RKO (cell line): ENCODE results near the gene AP1G2.
A peak's percentile ranks its signal among the peaks of the same experiment; 100 is the strongest.
"Not testable (repeated sequence)": the region's sequence is repeated elsewhere in the genome, so short reads cannot be mapped to it uniquely, and the experiment has no call there.

Source experiments
- DNase-seq: peaks from one replicate; pipeline ENCODE4 v3.0.0-alpha.2; 2016; ENCODE audit warnings: low spot score

Gene AP1G2, protein sequence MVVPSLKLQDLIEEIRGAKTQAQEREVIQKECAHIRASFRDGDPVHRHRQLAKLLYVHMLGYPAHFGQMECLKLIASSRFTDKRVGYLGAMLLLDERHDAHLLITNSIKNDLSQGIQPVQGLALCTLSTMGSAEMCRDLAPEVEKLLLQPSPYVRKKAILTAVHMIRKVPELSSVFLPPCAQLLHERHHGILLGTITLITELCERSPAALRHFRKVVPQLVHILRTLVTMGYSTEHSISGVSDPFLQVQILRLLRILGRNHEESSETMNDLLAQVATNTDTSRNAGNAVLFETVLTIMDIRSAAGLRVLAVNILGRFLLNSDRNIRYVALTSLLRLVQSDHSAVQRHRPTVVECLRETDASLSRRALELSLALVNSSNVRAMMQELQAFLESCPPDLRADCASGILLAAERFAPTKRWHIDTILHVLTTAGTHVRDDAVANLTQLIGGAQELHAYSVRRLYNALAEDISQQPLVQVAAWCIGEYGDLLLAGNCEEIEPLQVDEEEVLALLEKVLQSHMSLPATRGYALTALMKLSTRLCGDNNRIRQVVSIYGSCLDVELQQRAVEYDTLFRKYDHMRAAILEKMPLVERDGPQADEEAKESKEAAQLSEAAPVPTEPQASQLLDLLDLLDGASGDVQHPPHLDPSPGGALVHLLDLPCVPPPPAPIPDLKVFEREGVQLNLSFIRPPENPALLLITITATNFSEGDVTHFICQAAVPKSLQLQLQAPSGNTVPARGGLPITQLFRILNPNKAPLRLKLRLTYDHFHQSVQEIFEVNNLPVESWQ

DNA sequence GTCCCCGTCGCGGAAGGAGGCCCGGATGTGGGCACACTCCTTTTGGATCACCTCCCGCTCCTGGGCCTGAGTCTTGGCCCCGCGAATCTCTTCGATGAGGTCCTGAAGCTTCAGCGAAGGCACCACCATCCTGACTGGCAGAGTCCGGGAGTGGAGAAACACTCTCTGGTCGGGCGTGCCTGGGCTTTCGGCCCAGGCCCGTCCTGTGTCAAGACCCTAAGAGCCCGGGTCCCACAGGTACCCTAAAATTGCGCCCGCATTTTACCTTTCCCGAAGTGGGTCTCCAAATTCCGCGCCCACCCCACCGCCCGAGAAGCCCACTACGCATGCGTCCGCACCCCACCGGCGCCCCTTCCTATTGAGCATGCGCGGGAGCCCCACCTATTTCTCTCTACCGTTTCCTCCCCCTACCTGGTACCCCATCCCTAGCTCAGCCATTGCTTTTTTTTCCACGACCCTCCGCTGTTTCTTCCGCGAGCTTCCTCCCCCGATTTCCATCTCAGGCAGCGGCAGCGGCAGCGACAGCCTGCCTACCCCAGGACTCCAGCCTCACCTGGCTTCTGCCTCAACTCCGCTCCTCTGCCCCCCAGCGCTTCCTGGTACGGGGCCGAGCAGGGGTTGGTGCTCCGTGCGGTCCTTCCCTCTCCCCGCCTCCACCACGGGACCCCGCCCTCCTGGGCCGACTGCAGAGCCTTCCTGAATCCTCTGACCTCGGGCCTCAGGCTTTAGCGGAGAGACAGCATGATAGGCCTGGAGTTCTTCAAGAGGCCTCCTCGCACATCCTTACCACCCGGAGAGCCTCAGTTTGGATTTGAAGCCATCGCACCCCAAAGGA, at the start of gene AP1G2:
TSS of gene AP1G2 (minus strand) at position 606 of the 835 bp plus-strand sequence. CDS start at position 129, 477 bp downstream.
- DNase-seq, result peak; percentile 81

DNA sequence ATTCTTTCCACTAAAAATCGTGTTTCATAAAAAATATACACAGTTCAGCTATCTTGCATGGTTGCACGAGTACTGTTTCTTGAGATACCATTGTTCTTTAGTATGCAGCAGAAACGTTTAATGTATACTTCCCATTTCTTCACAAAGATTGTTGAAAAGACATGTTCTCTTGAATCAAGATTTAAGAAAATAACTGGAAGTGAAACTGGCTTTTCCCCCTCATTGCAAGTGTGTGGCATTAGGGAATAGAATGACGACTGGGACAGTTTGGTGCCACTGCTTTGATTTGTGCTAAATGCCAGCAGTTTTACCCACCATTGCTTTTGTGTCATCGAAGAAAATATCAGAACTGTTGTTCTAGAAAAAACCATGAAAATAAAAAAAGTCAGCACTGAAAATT, 48.3 kb upstream of the AP1G2 start:
- no peak for DNase-seq

DNA sequence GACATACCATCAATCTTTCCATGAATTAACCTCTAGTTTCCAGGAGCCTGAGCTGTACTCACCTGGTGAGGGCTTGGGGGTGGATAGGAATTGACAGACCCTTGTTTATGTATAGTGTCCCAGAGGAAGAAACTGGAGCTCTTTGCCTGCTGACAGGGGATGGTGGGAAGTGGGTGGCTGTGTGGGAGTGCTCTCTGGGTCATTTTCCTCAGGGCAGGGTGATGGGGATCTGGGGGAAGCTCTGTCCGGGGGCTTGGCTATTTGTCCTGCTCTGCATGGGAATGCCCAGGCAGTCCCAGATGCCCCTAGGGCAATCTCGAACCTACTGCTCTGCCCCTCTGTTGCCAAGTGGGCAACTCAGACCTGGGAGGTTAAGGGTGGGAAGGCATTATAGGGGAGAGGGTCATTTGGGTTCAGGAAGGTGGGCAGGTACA, 46.8 kb upstream of the AP1G2 start:
- DNase-seq, result no peak

DNA sequence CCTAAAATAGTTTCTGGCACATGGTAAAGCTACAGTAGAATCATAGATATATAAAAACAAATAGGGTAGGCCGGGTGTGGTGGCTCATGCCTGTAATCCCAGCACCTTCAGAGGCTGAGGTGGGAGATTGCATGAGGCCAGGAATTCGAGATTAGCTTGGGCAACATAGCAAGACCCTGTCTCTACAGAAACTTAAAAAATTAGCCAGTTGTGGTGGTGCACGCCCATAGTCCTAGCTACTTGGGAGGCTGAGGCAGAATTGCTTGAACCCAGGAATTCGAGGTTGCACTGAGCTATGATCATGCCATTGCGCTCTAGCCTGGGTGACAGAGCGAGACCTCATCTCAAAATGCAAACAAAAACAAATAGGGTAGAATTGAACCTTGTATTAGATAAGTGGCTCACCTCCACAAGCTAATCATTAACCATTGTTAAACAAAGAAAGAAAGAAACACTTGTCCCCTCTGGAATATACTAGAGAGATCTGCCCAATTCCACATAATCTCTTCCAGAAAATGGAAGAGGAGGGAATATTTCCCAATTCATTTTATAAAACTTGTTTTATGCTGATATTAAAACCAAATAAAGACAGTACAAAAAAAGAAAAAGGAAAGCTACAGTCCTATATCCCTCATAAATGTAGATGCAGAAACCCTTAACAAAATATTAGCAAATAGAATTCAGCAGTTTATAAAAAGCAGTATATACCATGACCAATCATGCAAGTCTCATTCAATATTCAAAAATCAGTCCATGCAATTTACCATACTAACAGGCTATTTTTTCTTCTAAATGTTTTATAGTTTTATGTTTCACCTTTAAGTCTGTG, 45.9 kb upstream of the AP1G2 start:
- no peak for DNase-seq

DNA sequence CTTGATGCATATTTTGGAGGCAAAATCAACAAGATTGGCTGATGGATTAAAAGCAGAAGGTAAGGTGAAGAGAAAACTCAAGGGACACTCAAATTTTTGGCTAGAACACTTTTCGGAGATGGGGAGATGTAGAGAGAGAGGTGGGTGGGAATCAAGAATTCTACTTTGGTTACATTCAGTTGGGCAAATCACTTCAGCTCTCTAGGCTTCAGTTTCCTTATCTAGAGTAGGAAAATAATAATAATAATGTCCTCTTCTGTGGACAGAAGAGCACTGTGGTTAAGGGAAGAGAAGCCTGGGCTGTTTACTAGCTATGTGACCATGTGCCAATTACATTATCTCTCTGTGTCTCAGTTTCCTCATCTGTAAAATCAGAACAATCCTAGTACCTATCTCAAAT, 45.2 kb upstream of the AP1G2 start:
- no peak for DNase-seq

DNA sequence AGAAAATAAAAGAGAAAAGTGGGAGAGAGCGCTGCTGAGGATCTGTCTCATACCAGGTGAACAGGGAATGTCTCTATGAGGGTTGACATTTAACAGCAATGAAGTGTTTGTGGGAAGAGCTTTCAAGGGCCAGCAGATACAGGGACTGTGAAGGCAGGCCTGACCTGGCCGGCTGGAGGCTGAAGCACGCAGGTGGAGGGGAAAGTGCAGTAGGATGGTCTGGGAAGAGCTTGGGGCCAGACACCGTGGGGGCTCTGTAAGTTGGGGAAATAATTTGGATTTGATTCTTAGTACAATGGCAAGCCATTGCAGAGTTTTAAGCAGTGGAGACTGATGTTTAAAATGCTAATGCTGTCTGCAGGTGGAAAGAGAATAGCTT, 44.8 kb upstream of the AP1G2 start:
- no peak for DNase-seq

DNA sequence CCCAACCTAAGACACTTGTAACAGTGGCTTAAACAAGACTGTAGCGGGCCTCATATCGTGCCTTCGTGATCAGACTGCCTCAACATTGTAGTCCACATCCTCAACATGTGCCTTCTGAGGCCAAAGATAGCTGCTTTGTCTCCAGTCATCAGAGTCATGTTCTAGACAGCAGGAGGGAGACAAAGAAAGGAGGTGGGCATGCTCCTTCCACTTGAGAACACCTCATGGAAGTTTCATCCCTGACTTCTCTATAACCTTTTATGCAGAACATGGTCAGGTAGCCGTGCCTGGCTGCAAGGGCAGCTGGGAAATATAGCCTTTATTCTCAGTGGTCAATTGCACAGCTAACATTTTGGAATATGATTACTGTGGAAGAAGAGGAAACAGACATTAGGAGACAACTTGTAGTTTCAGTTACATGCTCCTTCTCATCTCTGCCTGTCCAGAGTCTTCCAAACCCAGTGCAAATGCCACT, 43.3 kb upstream of the AP1G2 start:
- DNase-seq, result no peak

DNA sequence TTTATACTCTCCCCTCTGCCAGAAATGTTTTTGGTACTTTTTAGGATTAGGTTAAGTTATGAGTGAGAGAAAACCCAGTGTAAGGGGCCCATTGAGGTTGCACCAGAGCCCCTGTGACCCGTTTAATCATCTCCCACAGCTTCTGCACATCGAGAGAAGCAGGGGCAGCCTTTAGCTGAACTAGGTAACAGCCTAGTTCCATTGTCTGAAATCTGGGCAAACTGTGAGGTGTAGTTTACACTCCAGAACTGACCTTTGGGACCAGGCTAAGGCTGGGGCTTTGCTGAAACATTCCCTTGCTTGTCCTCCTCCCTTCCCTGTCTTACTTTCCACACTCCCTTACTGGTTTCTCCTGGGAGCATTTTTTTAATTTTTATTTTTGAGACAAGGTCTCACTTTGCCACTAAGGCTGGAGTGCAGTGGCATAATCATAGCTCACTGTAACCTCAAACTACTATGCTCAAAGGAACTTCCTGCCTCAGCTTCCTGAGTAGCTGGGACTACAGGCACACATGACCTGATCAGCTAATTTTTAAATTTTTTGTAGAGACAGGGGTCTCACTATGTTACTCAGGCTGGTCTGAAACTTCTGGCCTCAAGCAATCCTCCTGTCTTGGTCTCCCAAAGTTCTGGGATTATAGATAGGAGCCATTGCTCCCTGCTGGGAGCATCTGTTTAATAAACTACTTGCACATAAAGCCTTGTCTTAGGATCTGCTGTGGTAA, 42.7 kb upstream of the AP1G2 start:
- DNase-seq, result no peak

DNA sequence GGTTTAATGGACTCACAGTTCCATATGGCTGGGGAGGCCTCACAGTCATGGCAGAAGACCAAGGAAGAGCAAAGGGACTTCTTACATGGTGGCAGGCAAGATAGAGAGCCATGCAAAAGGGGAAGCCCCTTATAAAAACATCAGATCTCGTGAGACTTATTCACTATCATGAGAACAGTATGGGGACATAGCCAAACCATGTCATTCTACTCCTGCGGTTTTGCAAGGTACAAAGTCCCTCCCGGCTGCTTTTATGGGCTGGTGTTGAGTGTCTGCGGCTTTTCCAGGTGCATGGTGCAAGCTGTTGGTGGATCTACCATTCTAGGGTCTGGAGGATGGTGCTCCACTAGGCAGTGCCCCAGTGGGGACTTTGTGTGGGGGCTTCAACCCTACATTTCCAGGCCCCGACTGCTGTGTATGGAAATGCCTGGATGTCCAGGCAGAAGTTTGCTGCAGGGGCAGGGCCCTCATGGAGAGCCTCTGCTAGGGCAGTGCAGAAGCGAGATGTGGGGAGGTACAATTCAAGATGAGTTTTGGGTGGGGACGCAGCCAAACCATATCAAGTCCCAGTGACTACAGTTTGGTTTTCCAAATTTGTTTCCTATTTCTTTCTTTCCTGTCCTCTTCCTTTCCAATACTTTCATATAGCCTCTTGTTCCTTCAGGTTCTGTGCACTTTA, 42.0 kb upstream of the AP1G2 start:
- not testable (repeated sequence) for DNase-seq

DNA sequence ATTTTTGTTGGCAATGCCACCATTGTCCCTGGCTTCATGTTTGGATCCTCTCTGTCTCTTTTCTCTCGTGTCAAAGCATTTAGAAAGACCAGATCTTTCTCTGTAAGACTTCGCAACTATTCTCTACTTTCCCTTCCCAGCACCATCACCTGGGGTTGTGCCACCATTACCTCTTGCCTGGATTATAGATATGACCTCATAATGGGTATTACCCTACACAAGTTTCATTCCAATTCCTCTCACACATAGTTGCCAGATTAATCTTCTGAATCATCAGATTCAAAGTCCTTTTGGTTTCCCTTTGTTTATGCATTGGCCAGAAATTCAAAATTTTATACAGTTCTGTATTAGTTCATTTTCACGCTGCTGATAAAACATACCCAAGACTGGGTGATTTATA, 41.4 kb upstream of the AP1G2 start:
- no peak for DNase-seq

DNA sequence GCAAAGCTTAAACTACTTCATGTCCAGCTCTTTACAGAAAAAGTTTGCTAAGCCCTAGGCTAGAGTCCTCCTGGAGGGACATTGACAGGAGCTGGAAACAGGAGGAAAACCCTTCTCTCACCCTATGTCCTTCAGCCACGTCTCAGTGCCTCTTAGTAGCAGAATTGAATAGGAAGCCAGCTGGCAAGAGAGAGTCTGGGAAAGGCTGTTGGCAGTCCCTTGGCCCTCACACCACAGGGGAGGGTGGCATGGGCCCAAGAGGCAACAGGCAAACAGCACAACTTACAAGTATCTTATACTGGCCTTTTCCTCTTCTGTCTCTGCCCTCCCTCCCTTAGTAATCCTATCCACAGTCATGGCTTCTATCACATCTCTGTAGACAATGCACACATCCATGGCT, 40.9 kb upstream of the AP1G2 start:
- no peak for DNase-seq

DNA sequence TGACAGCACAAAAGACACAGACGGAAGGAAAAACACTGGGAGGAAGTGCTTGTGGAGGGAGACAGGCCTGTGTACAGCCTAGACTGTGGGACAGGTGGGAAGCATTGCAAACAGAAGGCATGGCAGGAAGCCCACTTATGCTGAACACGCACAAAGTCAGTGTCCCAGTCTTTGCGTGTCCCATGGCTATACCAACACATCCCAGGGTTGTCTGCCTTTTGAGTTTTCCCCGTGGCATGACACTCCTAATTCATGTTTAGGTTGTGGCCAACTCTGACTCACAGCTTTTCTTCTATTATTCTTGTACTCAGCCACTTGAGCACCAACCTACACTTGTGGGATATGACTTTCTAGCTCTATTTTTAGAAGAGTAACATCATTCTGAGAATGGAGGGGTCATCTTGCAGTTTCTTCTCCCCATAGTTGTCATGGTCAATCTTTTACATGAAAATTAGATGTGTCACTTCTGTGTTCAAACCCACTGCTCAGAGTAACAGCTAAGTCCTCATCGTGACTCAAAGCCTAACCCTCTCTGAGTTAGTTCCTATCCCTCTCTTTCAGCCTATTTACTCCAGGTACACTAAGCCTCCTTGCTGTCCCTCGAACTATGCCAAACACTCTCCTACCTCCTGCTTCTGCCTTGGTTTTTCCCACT, 38.5 kb upstream of the AP1G2 start:
- no peak for DNase-seq

DNA sequence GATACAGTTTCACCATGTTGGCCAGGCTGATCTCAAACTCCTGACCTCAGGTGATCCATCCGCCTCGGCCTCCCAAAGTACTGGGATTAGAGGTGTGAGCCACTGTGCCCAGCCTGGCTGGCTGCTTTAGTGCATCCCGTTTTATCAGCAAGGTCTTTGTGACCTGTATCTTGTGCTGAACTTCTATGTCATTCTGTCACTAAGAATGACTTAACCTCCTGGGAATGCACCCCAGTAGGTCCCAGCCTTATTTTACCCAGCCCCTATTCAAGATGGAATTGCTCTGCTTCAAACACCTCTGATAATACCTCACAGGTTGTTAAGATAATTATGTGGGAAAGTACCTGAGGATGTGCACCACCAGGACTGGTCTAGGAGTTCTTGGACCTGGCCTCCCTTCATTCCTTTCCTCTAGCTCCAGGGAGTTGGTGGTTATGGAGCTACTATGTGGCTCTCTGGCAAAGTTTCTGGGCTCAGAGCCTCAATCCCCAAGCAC, 37.1 kb upstream of the AP1G2 start:
- no peak for DNase-seq

DNA sequence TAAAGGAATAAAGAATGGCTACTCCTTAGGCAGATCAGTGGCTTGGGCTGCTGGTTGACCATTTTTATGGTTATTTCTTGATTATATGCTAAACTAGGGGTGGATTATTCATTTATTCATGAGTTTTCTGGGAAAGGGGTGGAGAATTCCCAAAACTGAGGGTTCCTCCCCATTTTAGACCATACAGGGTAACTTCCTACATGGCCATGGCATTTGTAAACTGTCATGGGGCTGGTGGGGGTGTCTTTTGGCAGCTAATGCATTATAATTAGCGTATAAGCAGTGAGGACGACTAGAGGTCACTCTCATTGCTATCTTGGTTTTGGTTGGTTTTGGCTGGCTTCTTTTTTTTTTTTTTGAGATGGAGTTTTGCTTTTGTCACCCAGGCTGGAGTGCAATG, 36.6 kb upstream of the AP1G2 start:
- DNase-seq, result no peak

DNA sequence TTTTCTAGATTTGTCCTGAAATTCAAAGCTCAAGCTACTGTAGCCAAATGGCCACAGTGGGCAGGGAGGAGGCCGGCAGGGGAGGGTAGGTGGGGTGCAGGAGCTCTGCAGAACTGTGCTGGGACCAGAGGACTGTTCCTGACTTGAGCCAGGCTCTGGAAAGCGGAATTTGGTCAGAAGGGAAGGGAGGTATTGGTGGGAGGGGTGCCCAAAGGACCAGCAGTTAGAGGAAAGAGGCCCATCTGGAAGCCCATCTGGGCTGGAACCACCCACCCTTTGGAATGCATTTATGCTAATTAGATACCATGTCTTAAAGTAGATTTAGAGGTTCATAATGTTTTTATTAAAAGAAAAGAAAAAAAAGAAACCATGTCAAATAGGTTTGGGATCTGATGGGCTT, 35.5 kb upstream of the AP1G2 start:
- no peak for DNase-seq

DNA sequence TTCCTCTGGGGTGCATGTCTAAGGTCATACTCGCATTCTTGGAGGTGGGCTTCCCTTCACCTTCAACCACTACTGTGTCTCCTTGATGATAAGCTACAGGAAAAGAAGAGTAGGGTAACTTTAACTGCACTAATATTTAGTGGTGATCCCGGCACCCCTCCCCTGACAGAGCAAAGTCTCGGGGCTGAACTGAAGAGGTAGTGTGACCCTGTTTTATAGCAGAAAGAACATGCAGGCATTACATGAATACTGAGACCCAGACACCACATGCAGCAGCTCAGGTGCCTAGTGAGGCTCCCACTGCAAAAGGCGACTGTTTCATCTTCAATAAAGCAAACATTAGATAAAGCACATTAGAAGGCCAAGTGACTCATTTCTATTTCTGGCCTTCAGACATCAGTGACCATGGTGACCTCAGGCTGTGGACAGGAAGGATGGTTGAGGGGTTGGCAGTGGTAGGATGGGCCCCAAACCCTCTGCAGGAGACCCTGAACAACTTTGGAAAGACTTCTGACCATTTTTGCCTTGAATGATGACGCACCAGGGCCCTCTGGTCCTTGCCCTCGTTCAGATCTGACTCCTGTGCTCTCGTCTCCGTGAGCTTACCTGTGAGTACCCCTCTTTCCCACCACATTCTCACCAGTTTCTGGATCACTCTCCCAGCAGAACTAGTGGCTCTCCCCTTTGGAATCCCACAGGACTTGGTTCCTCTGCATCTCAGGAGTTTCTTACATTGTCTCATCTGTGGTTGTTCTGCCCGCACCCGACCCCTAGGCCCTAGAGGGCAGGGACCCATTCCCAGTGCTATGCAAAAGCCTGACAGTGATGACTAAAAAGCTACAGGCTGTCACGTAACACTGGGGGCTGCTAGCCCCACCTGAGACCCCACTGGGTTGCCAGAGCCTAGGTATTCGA, 34.8 kb upstream of the AP1G2 start:
- DNase-seq, result no peak

DNA sequence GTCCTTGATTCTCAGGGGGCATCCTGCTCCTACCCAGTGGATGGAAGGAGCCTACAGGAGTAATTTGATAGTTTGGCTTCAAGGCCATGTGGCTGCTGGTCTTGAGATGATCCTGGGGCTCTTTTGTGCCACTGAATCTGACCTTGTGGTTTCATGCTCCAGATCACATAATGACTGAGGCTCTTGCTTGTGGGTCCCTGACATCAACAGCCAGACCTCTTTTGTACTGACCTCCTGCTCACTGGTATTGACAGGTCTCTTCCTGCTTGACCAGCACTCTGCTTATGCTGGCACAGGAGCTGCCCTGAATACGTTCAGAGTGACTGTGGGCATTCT, 34.2 kb upstream of the AP1G2 start:
- DNase-seq, result no peak

DNA sequence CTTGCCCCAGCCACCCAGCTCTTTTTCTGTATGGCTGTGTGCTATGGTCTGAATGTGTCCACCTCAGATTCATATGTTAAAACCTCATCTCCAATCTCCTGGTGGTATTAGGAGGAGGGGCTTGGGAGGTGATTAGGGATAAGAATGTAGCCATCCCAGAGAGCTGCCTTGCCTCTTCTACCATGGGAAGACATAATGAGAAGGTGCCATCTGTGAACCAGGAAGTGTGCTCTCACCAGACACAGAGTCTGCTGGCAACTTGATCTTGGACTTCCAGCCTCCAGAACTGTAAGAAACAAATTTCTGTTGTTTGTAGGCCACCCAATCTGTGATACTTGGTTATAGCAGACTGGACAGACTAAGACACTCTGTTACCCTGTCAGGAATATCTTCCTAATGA, 33.8 kb upstream of the AP1G2 start:
- DNase-seq, result no peak

DNA sequence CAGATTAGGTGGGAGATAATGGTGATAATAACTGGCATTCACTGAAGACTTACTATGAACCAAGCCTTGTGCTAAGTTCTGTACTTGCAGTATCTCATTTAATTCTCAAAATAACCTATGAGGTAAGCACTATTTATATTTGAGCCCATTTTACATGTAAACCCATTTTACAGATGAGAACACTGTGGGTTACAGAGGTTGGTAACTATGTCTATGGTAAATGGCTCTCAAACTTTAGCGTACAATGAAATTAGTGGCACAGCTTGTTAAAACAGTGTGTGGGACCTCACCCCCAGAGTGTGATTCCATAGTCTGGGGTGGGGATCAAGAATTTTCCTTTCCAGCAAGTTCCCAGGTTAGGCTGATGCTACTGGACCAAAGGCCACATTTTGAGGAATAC, 33.2 kb upstream of the AP1G2 start:
- DNase-seq, result no peak
